ENCODE results near the gene ATP1A3.

The ATP1A3 gene

DNA sequence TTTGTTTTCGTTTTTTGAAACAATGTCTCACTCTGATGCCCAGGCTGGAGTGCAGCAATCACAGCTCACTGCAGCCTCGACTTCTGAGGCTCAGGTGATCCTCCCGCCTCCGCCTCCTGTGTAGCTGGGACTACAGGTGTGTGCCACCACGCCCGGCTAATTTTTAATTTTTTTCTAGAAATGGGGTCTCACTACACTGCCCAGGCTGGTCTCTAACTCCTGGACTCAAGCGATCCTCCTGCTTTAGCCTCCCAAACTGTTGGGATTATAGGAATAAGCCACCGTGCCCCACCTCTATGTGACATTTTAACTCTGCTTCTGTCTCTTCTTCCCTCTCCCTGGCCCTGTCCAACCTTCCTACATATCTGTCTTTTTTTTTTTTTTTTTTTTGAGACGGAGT, 5.1 kb downstream of the ATP1A3 start:
- in situ Hi-C loops (cut with MboI; ENCODE audit: low sequenced_read_pairs): no loop called here

GRCh38 chr19:41987141-41987860, 6.7 kb downstream of the ATP1A3 start:
- in situ Hi-C loops (cut with MboI; ENCODE audit: low sequenced_read_pairs): no loop called here

DNA sequence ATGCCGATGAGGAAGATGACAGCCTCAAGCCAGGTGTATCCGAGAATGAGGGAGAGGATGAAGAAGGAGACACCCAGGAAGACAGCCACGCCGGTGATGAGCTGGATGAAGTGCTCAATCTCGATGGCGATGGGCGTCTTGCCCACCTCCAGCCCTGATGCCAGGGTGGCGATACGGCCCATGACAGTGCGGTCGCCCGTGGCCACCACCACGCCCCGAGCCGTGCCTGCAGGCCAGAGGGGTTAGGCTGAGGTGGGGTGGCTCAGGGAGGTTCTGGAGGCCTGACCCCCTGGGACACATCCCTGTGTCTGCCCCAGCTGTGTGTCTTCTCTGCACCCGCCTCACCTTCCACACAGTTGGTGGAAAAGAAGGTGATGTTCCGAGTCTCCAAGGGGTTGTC, 9.1 kb downstream of the ATP1A3 start:
- in situ Hi-C loops (cut with MboI; ENCODE audit: low sequenced_read_pairs): no loop called here

- in situ Hi-C loops (cut with MboI; ENCODE audit: low sequenced_read_pairs): no loop called here
These were observed 12.3 kb downstream of the ATP1A3 start for GRCh38 chr19:41981724-41982123.

DNA sequence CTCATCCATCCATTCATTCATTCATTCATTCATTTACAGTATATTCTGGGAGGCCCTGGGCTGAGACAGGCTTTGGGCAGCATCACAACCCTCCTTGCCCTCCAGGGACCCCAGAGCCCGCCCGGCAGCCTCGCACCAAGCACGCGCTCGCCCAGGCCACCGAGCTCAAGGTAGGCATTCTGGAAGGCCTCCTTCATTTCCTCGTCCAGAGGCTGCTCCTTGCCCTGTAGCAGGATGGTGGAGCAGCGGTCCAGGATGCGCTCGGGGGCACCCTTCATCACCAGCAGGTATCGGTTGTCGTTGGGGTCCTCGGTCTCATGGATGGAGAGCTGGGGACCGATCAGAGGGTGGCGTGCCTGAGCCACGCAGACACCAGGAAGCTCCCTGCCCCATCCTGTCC, 15.6 kb downstream of the ATP1A3 start:
- in situ Hi-C loops (cut with MboI; ENCODE audit: low sequenced_read_pairs): no loop called here

- in situ Hi-C loops (cut with MboI; ENCODE audit: low sequenced_read_pairs): no loop called here
These were observed 16.1 kb downstream of the ATP1A3 start for GRCh38 chr19:41977916-41978315.

DNA sequence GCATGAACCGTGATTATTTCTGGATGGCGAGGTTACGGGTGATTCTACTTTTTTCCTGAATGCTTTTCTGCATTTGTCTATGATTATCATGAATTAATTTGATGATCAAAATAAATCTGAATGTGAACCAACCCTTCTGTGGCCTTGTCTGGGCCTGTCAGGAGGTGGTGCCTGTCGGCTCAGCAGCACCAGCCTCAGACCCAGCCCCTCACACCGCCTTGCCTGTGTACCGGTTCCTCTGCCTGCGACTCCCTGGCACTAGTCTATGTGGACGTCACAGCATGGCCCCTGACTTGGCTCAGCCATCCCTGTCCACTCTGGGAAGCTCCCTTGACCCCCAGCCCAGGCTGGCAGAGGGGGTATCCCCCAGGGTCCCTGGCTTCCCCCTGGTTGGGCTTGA, 19.4 kb downstream of the ATP1A3 start:
- in situ Hi-C loops (cut with MboI; ENCODE audit: low sequenced_read_pairs): no loop called here

DNA sequence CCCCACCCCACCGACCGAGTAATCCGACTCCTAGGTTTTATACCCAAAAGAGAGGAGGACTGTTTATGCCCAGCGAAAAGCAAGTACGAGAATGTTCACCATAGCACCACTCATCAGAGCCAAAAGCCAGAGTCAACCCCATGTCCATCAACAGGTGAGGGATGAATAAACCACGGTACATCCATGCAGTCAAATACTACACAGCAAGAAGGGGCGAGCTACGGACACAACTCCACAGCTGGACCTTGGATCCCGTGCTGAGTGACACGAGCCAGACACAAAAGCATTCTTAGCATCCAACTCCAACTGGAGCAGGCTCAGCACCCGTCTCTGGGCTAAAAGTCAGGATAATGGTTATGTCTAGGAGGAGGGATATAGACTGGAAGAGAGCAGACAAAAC, 22.7 kb downstream of the ATP1A3 start:
- in situ Hi-C loops (cut with MboI; ENCODE audit: low sequenced_read_pairs): no loop called here

DNA sequence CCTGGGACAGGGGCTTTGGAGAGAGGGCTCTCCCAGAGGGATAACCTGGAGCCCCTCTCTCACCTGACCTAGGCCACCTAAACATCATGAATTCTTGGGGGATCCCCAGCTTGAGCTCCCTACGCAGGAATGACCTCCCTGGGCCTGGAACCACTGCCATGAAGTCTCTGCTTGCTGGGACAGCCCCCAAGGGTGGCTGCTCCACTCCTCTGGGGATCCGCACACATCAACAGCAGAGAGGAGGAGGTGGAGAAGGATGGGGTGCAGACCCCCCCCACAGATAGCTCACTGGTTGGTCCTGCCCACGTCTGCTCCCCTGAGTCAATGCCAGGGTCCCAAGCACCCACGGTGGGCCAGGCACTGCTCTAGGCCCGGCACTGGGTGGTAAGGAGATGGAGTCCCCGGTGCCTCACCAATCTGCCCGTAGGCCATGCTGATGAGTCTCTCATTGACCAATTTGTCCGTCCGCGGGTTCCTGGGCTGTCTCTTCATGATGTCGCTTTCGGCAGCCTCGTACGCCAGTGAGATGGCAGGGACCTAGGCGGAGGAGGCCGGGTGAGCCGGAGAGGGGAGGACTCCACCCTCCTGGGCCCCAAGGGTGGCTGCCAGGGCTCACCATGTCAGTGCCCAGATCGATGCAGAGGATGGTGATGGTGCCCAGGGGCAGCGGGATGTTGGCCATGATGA, 24.1 kb downstream of the ATP1A3 start:
- in situ Hi-C loops (cut with MboI; ENCODE audit: low sequenced_read_pairs): no loop called here

- in situ Hi-C loops (cut with MboI; ENCODE audit: low sequenced_read_pairs): no loop called here
These were observed 25.1 kb downstream of the ATP1A3 start for GRCh38 chr19:41968751-41969595.

DNA sequence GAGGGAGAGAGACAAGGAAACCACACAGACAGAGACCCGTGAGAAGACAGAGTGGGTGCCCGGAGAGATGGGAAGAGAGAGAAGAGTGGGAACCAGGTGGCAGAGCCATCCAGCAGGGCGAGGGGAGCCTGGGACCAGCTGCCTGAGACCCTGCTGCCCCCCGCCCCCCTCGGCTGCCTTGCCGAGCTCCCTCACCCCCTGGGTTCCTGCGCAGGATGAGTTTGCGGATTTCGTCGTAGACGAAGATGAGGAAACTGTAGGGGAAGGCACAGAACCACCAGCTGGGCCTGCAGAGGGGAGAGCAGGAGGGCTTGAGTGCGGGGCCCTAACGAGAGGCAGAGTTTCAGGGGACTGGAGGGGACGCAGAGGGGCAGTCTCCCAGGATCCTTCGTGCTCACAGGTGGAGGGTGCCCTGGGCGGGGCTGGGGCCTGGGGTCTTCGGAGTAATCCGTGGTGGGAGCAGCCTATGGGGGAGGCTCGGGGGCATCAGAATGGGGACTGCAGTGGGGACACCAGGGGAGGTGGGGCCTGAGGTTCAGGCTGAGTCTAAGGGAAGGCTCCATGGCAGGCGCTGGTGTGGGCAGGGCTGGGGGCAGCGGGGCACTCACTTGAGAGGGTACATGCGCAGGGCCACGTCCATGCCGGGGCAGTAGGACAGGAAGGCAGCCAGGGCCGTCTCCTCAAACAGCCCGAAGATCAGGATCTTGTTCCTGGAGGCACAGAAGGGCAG, 26.8 kb downstream of the ATP1A3 start:
- in situ Hi-C loops (cut with MboI; ENCODE audit: low sequenced_read_pairs): no loop called here

DNA sequence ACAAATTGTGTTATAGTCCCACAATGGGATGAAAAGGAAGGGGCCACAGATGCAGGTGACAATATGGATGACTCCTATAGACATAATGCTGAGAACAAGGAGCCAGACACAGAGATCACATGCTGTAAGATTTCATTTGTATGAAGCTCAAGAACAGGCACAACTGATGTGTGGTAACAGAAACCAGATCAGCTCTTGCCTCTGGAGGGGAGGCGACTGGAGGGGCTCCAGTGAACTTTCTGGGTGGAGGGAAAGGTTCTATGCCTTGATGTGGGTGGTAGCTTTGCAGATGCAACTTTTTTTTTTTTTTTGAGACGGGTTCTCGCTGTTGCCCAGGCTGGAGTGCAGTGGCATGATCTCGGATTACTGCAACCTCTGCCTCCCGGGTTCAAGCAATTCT, 28.9 kb downstream of the ATP1A3 start:
- in situ Hi-C loops (cut with MboI; ENCODE audit: low sequenced_read_pairs): no loop called here

- in situ Hi-C loops (cut with MboI; ENCODE audit: low sequenced_read_pairs): no loop called here
These were observed 33.1 kb downstream of the ATP1A3 start for GRCh38 chr19:41960973-41961372.

DNA sequence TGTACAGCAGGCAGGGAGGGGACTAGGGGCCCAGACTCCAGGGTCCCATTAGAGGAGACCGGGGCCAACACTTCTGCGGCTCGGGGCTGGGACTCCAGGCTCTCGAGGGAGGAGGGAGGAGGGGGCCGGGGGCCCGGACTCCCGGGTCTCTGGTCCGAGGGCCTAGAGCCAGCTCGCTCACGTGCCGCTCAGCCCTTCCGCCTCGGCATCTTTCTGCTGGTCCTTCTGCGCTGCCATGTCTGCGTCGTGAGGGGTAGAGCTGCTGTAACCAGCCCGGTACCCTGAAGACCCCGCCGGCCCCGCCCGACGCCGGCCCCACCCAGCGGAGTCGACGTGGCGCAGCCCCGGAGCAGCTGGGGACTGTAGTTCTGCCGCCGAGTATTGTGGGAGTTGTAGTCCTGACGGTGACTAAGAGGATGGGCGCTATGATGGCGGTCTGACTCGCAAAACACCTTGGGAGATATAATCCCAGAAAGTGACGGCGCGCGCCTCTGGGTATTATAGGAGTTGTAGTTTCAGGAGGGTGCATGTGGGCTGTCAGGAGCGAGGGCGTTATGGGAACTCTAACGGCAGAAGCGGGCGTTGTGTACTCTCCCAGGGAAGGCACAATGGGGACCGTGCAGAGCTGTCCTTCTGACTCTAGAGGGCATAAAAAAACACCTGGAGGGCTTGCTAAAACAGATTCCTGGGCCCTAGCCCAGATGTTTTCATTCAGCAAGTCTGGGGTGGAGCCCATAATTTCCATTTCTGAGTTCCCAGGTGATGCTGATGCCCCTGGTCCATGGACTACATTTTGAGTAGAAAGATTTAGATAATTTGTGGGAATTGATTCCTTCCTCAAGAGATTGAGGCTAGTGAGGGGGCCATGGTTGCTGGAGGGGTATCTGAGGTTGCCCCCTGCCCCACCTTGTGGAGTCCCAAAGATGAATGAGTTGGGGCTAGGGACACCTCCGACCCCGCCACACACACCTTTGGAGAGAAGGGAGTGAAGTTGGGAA, 34.7 kb downstream of the ATP1A3 start, which contains the start of gene RABAC1:
Gene RABAC1, minus strand, starts transcription at position 266 of the 998 bp plus-strand sequence. Its CDS starts 29 bp downstream, at position 237.
- in situ Hi-C loops (cut with MboI; ENCODE audit: low sequenced_read_pairs): no loop called here

- in situ Hi-C loops (cut with MboI; ENCODE audit: low sequenced_read_pairs): no loop called here
These were observed 35.5 kb downstream of the ATP1A3 start for GRCh38 chr19:41958367-41959055.

DNA sequence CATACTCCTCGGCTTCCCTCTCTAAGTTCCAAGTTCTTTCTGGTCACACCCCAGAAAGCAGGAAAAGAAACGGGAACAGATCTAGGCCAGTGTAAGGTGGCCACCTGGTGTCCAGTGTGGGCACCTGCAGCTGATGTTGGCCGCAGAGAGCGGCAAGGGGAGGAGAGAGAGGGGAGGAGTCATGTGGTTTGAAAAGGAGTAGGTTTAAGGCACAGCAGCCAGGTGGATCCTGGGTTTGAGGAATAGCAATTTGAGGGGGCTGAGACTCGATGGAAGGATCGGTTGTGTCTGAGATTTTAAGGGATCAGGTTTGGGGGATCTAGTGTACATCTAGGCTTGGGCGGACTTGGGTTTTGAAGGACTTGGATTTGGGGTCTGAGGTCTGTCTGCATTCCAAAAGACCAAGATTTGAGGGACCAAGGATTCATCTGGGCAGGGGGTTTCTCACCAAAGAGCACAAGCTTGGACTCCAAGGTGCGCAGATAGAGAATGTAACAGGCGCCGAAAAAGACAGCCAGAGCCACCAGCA, 36.1 kb downstream of the ATP1A3 start:
- in situ Hi-C loops (cut with MboI; ENCODE audit: low sequenced_read_pairs): no loop called here

GRCh38 chr19:41957161-41957837, 36.7 kb downstream of the ATP1A3 start:
- in situ Hi-C loops (cut with MboI; ENCODE audit: low sequenced_read_pairs): no loop called here

GRCh38 chr19:41956621-41957020, 37.4 kb downstream of the ATP1A3 start:
- in situ Hi-C loops (cut with MboI; ENCODE audit: low sequenced_read_pairs): no loop called here
